A549 (cell line): Measurements from ENCODE around the gene CAMKMT. TPM values are rescaled to one million over a fixed set of nuclear protein-coding genes. Genes with fewer than 3 reads are reported as not detected.

Experiments used
- ATAC-seq, 2 experiments: fragments of 200-7000 bp in 1 of 2; fragments of >200 bp in 1 of 2; cut with Nextera tagmentation in 1 of 2; cut with Tn5 transposase in 1 of 2; 3 replicates each; pipeline versions ENCODE4 v1.8.0 to v1.9.1; 2018 to 2020; ENCODE audit warnings: mild to moderate bottlenecking in 1 of 2, moderate library complexity in 1 of 2
- CTCF ChIA-PET: fragments of 300-600 bp; sonication (Branson Sonifier 250); formaldehyde crosslinking; extraction: SDS; loops from one replicate; lab custom pipeline; 2021; ENCODE audit warnings: antibody characterized with exemption, inconsistent platforms; lab: Yijun Ruan, JAX
- POLR2A ChIA-PET: fragments of 350-600 bp; formaldehyde crosslinking; extraction: SDS; loops from one replicate; lab custom pipeline; 2021; ENCODE audit warnings: antibody characterized with exemption, inconsistent platforms; lab: Yijun Ruan, JAX
- DNase-seq, 2 experiments: peaks; one replicate each; pipeline versions ENCODE4 v3.0.0 to v3.0.0-alpha.2; 2011 to 2016; ENCODE audit warnings: low read depth in 1 of 2, low spot score in 1 of 2
- FAIRE-seq: peaks from 2 replicates; lab custom pipeline; 2011; peaks lifted over from hg19 to GRCh38; lab: Jason Lieb, UNC
- H3K27ac ChIP-seq, 2 experiments: fragments of >200 bp; sonication (Bioruptor Twin); formaldehyde crosslinking; 3 replicates each; pipeline ENCODE4 v1.5.1; 2016 to 2017
- H3K4me1 ChIP-seq: fragments of >200 bp; sonication (Bioruptor Twin); formaldehyde crosslinking; 3 replicates; pipeline ENCODE4 v1.6.1; 2016
- H3K4me2 ChIP-seq: fragments of >200 bp; sonication (Bioruptor Twin); formaldehyde crosslinking; 3 replicates; pipeline ENCODE4 v1.6.1; 2016
- H3K4me3 ChIP-seq: fragments of >200 bp; sonication (Bioruptor Twin); formaldehyde crosslinking; 3 replicates; pipeline ENCODE4 v1.5.1; 2016
- H3K9me3 ChIP-seq: fragments of >200 bp; sonication (Bioruptor Twin); formaldehyde crosslinking; 3 replicates; pipeline ENCODE4 v1.6.1; 2016
- ATOH8 ChIP-seq: fragments of 250-450 bp; sonication (Bioruptor Pico); IDR thresholded peaks from 2 replicates; pipeline ENCODE4 v1.5.0; 2020; ENCODE audit warnings: low read depth, mild to moderate bottlenecking, moderate library complexity
- CHD4 ChIP-seq: fragments of 200-600 bp; sonication (generic); IDR thresholded peaks from 2 replicates; pipeline ENCODE4 v1.6.1; 2016; ENCODE audit warnings: antibody characterized with exemption, mild to moderate bottlenecking, borderline replicate concordance
- EP300 ChIP-seq, 2 experiments: fragments of >200 bp; sonication (Bioruptor Twin); formaldehyde crosslinking; IDR thresholded peaks; 2 replicates in 1 of 2; 3 replicates in 1 of 2; pipeline ENCODE4 v1.6.1; 2016 to 2017
- ESRRA ChIP-seq: fragments of 150-350 bp; IDR thresholded peaks from 2 replicates; pipeline ENCODE4 v1.6.1; 2014; ENCODE audit warnings: mild to moderate bottlenecking, low read length, borderline replicate concordance
- FOSB ChIP-seq: fragments of 250-450 bp; sonication (Bioruptor Pico); IDR thresholded peaks from 2 replicates; pipeline ENCODE4 v1.5.0; 2020; ENCODE audit warnings: mild to moderate bottlenecking, moderate library complexity
- GATA3 ChIP-seq: IDR thresholded peaks from 2 replicates; pipeline ENCODE4 v1.6.1; 2012; ENCODE audit warnings: borderline replicate concordance
- HDAC2 ChIP-seq: fragments of 200-600 bp; sonication (generic); IDR thresholded peaks from 2 replicates; pipeline ENCODE4 v1.6.1; 2016
- HEYL ChIP-seq: fragments of 250-450 bp; sonication (Bioruptor Pico); IDR thresholded peaks from 2 replicates; pipeline ENCODE4 v1.8.0; 2021; ENCODE audit warnings: mild to moderate bottlenecking, moderate library complexity
- HOXB5 ChIP-seq: fragments of 250-450 bp; sonication (Bioruptor Pico); IDR thresholded peaks from 2 replicates; pipeline ENCODE4 v1.5.0; 2020; ENCODE audit warnings: mild to moderate bottlenecking, moderate library complexity
- KDM1A ChIP-seq: fragments of 200-600 bp; sonication (generic); IDR thresholded peaks from 2 replicates; pipeline ENCODE4 v1.6.1; 2016; ENCODE audit warnings: low read depth, mild to moderate bottlenecking
- MAFK ChIP-seq: fragments of 450-650 bp; IDR thresholded peaks from 2 replicates; pipeline ENCODE4 v1.6.1; 2014; ENCODE audit not compliant: partially characterized antibody
- MAZ ChIP-seq: fragments of 150-350 bp; IDR thresholded peaks from 2 replicates; pipeline ENCODE4 v1.6.1; 2014; ENCODE audit warnings: antibody characterized with exemption, low read depth, low read length, borderline replicate concordance
- MYC ChIP-seq: IDR thresholded peaks from 2 replicates; pipeline ENCODE4 v1.6.1; 2012; ENCODE audit warnings: mild to moderate bottlenecking, inconsistent platforms, low read length, improper control_type of control experiment, borderline replicate concordance
- NPAS2 ChIP-seq: fragments of 250-450 bp; sonication (Bioruptor Pico); IDR thresholded peaks from 2 replicates; pipeline ENCODE4 v1.8.0; 2022; ENCODE audit warnings: mild to moderate bottlenecking, moderate library complexity, borderline replicate concordance
- PHF8 ChIP-seq: fragments of 200-600 bp; sonication (generic); IDR thresholded peaks from 2 replicates; pipeline ENCODE4 v1.6.1; 2016; ENCODE audit warnings: low read depth, mild to moderate bottlenecking, antibody characterized with exemption, moderate library complexity, borderline replicate concordance
- POLR2A ChIP-seq: IDR thresholded peaks from 2 replicates; pipeline ENCODE4 v1.6.1; 2012; ENCODE audit warnings: mild to moderate bottlenecking, low read length
- POLR2AphosphoS2 ChIP-seq: conservative IDR thresholded peaks from 2 replicates; pipeline ENCODE4 v1.6.1; 2012; ENCODE audit warnings: low read length, improper control_type of control experiment, inconsistent platforms
- RAD21 ChIP-seq, 2 experiments: fragments of >200 bp in 1 of 2; sonication (Bioruptor Twin) in 1 of 2; formaldehyde crosslinking in 1 of 2; IDR thresholded peaks in 1 of 2; conservative IDR thresholded peaks in 1 of 2; 2 replicates in 1 of 2; 3 replicates in 1 of 2; pipeline ENCODE4 v1.6.1; 2012 to 2018; ENCODE audit warnings: inconsistent platforms in 1 of 2
- RARB ChIP-seq: fragments of 250-450 bp; sonication (Bioruptor Pico); IDR thresholded peaks from 2 replicates; pipeline ENCODE4 v1.8.0; 2021; ENCODE audit warnings: mild to moderate bottlenecking, moderate library complexity
- REST ChIP-seq: fragments of 200-600 bp; sonication (generic); IDR thresholded peaks from 2 replicates; pipeline ENCODE4 v1.6.1; 2016; ENCODE audit warnings: antibody characterized with exemption, mild to moderate bottlenecking, moderate library complexity
- RNF2 ChIP-seq: fragments of 200-600 bp; sonication (generic); IDR thresholded peaks from 2 replicates; pipeline ENCODE4 v1.6.1; 2016; ENCODE audit warnings: low read depth, mild to moderate bottlenecking, antibody characterized with exemption, moderate library complexity, borderline replicate concordance
- SMC3 ChIP-seq: fragments of >200 bp; sonication (Bioruptor Twin); formaldehyde crosslinking; IDR thresholded peaks from 3 replicates; pipeline ENCODE4 v1.6.1; 2018; ENCODE audit warnings: inconsistent platforms
- TFCP2L1 ChIP-seq: fragments of 250-450 bp; sonication (Bioruptor Pico); IDR thresholded peaks from 2 replicates; pipeline ENCODE4 v1.5.0; 2021; ENCODE audit warnings: mild to moderate bottlenecking
- USF2 ChIP-seq: fragments of 450-650 bp; IDR thresholded peaks from 2 replicates; pipeline ENCODE4 v1.6.1; 2014; ENCODE audit warnings: antibody characterized with exemption
- ZC3H11A ChIP-seq: fragments of 450-650 bp; IDR thresholded peaks from 2 replicates; pipeline ENCODE4 v1.6.1; 2014; ENCODE audit warnings: antibody characterized with exemption, mild to moderate bottlenecking
- ZFP36 ChIP-seq: fragments of 450-650 bp; IDR thresholded peaks from 2 replicates; pipeline ENCODE4 v1.6.1; 2014; ENCODE audit warnings: borderline replicate concordance; ENCODE audit not compliant: partially characterized antibody
- whole genome bisulfite sequencing: methylation state at CpG from one replicate; pipeline ENCODE4 v1.1.6; 2017; ENCODE audit errors: missing lambda C conversion rate; 5-methylcytosine and 5-hydroxymethylcytosine counted together
- polyA plus RNA-seq, 4 experiments: library from polyadenylated mRNA; depleted of rRNA in 3 of 4; stranded (reverse); fragments of >200 nt; fragmentation: RNase III in 1 of 4; extraction: RNeasy Plus Mini Kit Qiagen cat#74134 plus additional on column Dnase treatment in 1 of 4; gene quantifications; 2 replicates in 3 of 4; 3 replicates in 1 of 4; pipeline ENCODE4 v1.2.3, GENCODE V29; 2011 to 2017
- TF ChIP-seq, protein P1 (sequence below): fragments of >200 bp; sonication (Bioruptor Twin); formaldehyde crosslinking; IDR thresholded peaks from 3 replicates; pipeline ENCODE4 v1.5.1; 2016
- TF ChIP-seq, protein P2 (sequence below): IDR thresholded peaks from 2 replicates; pipeline ENCODE4 v1.6.1; 2012; ENCODE audit warnings: low read depth, borderline replicate concordance

CAMKMT gene
- polyA plus RNA-seq, 2 of the 4 experiments (the other 2 are of a cell fraction) = 6.5 to 15.7 TPM

- 84% methylated on average over 11 of the region's 13 CpGs for WGBS
- DNase-seq (no peak), FAIRE-seq (no peak), ATAC-seq (no peak)
- CTCF ChIA-PET = interaction anchor here (1.6 kb wide), 1 partner anchor 10 kb away, joined by 3 read pairs; no protein-coding TSS in a partner anchor
- Histone ChIP-seq H3K9me3 (no peaks in the 10 kb centered on the region; the same call in 2 of the 3 replicates), H3K27ac (no peak overlapping the region), H3K4me3 (no peak overlapping the region), H3K4me2 (no peak overlapping the region), H3K4me1 (no peaks in the 10 kb centered on the region)
- TF ChIP-seq CHD4 = no peak
- TF ChIP-seq SMC3 = no peak
- no peak for TF ChIP-seq POLR2A
- TF ChIP-seq MAFK = no peak
- no peak for TF ChIP-seq HOXB5
- TF ChIP-seq ESRRA = no peak
- TF ChIP-seq, protein P1, sequence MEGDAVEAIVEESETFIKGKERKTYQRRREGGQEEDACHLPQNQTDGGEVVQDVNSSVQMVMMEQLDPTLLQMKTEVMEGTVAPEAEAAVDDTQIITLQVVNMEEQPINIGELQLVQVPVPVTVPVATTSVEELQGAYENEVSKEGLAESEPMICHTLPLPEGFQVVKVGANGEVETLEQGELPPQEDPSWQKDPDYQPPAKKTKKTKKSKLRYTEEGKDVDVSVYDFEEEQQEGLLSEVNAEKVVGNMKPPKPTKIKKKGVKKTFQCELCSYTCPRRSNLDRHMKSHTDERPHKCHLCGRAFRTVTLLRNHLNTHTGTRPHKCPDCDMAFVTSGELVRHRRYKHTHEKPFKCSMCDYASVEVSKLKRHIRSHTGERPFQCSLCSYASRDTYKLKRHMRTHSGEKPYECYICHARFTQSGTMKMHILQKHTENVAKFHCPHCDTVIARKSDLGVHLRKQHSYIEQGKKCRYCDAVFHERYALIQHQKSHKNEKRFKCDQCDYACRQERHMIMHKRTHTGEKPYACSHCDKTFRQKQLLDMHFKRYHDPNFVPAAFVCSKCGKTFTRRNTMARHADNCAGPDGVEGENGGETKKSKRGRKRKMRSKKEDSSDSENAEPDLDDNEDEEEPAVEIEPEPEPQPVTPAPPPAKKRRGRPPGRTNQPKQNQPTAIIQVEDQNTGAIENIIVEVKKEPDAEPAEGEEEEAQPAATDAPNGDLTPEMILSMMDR = no peak
- TF ChIP-seq, protein P2, sequence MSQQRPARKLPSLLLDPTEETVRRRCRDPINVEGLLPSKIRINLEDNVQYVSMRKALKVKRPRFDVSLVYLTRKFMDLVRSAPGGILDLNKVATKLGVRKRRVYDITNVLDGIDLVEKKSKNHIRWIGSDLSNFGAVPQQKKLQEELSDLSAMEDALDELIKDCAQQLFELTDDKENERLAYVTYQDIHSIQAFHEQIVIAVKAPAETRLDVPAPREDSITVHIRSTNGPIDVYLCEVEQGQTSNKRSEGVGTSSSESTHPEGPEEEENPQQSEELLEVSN = no peak
- no peak for TF ChIP-seq ZFP36
- TF ChIP-seq KDM1A = no peak
- no peak for TF ChIP-seq POLR2AphosphoS2
- TF ChIP-seq ATOH8 (CRISPR knock-in tag) = no peak
- no peak for TF ChIP-seq HEYL (CRISPR knock-in tag)
- TF ChIP-seq MAZ = no peak
- POLR2A ChIA-PET = no interaction called here
Observed at GRCh38 chr2:44778221-44778654, 416.5 kb downstream of the CAMKMT start.

DNA sequence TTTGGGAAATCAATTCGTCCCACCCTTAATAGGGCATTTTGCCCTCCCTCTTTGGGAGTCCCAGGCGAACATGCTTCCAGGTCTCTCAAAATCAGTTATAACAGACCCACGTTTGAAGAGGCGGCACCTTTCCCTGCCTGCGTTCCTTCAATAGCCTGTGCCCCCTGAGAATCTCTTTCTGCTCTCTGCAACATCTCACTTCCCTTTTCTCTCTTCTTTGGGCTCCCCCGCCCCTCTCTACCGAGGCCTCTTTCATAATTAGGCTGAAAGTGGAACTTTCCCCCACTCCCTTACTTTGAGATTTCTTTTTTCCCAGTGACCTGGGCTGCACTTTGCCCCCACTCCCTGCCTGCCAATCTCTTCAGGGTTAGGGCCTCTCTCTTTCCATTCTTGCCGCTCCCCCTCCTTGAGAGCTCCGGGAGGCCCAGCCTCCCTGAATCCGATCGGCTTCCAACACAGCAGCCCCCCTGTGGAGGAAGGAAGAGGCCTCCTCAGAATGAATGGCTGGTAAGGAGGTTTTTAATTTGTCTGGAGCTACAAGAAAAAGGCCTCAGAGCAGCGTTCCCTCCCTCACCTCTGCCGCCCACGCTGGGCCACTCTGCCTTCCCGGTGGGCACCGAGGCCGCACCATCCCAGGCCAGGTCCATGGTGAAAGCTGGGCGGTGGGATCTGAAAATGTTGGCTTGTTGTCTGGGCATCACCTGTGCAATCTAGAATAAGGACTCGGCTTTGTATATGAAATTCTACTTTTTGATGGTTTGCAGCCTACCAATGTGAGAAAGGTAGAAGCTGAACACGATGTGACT, 417.1 kb downstream of the CAMKMT start:
- Histone ChIP-seq H3K4me3 (no peak overlapping the region), H3K4me2 (no peak overlapping the region), H3K27ac (no peak overlapping the region), H3K9me3 (no peaks in the 10 kb centered on the region; the same call in 2 of the 3 replicates), H3K4me1 (no peaks in the 10 kb centered on the region)
- ChIA-PET POLR2A (no interaction called here), CTCF (interaction anchor here (1.5 kb wide), 1 partner anchor 299 kb away, joined by 4 read pairs; no protein-coding TSS in a partner anchor)
- no peak for ATAC-seq
- no peak for FAIRE-seq
- 84% methylated on average over 20 of the region's 20 CpGs for WGBS
- no peak for DNase-seq
- no peak for TF ChIP-seq RNF2
- TF ChIP-seq MYC = no peak
- no peak for TF ChIP-seq REST
- no peak for TF ChIP-seq HOXB5
- TF ChIP-seq ZC3H11A = no peak
- TF ChIP-seq RARB (CRISPR knock-in tag) = no peak
- TF ChIP-seq MAFK = no peak
- no peak for TF ChIP-seq EP300 (IDR thresholded peaks at IDR 0.05)
- TF ChIP-seq USF2 = no peak
- no peak for TF ChIP-seq FOSB (CRISPR knock-in tag)
- no peak for TF ChIP-seq CHD4
- no peak for TF ChIP-seq HDAC2
- TF ChIP-seq TFCP2L1 (CRISPR knock-in tag) = no peak
- no peak for TF ChIP-seq RAD21 (conservative IDR thresholded peaks at IDR 0.05 in 1 of 2, IDR thresholded peaks at IDR 0.05 in 1 of 2)
- no peak for TF ChIP-seq PHF8
- no peak for TF ChIP-seq ATOH8 (CRISPR knock-in tag)
- TF ChIP-seq GATA3 = no peak
- TF ChIP-seq NPAS2 (CRISPR knock-in tag) = no peak
